ENCODE data around the gene ADARB2.
"Not testable (repeated sequence)": the region's sequence is repeated elsewhere in the genome, so short reads cannot be mapped to it uniquely, and the experiment has no call there.

The ADARB2 gene

GRCh38 chr10:1171586-1171985 lies 565.7 kb downstream of the ADARB2 start:
- DNase-seq = no peak

GRCh38 chr10:1171182-1171581 lies 566.1 kb downstream of the ADARB2 start:
- DNase-seq = no peak

- no peak for DNase-seq
Observed at GRCh38 chr10:1170867-1171180, 566.5 kb downstream of the ADARB2 start.

GRCh38 chr10:1169981-1170866 lies 567.1 kb downstream of the ADARB2 start:
- no peak for DNase-seq

- no peak for DNase-seq
Observed at GRCh38 chr10:1169186-1169885, 568.0 kb downstream of the ADARB2 start.

- no peak for DNase-seq
Observed at GRCh38 chr10:1168763-1169162, 568.6 kb downstream of the ADARB2 start.

GRCh38 chr10:1166828-1167275 lies 570.5 kb downstream of the ADARB2 start:
- no peak for DNase-seq

- DNase-seq = no peak
Observed at GRCh38 chr10:1166101-1166827, 571.1 kb downstream of the ADARB2 start.

- no peak for DNase-seq
Observed at GRCh38 chr10:1163831-1164230, 573.5 kb downstream of the ADARB2 start.

- DNase-seq = no peak
Observed at GRCh38 chr10:1163204-1163660, 574.1 kb downstream of the ADARB2 start.

GRCh38 chr10:1162481-1163203 lies 574.7 kb downstream of the ADARB2 start:
- no peak for DNase-seq

GRCh38 chr10:1161315-1161673 lies 576.0 kb downstream of the ADARB2 start:
- not testable (repeated sequence) for DNase-seq

- no peak for DNase-seq
Observed at GRCh38 chr10:1160561-1161314, 576.6 kb downstream of the ADARB2 start.

GRCh38 chr10:1159131-1160061 lies 577.9 kb downstream of the ADARB2 start:
- no peak for DNase-seq

- not testable (repeated sequence) for DNase-seq
Observed at GRCh38 chr10:1158536-1158935, 578.8 kb downstream of the ADARB2 start.

- DNase-seq = no peak
Observed at GRCh38 chr10:1158066-1158465, 579.3 kb downstream of the ADARB2 start.

- DNase-seq = no peak
Observed at GRCh38 chr10:1157615-1157933, 579.8 kb downstream of the ADARB2 start.

- DNase-seq = no peak
Observed at GRCh38 chr10:1156921-1157614, 580.3 kb downstream of the ADARB2 start.

GRCh38 chr10:1156616-1156886 lies 580.8 kb downstream of the ADARB2 start:
- no peak for DNase-seq

GRCh38 chr10:1155791-1156615 lies 581.3 kb downstream of the ADARB2 start:
- DNase-seq = no peak
